T follicular helper cell (primary cell): ENCODE results near the gene TCAIM.
"Not testable (repeated sequence)": the region's sequence is repeated elsewhere in the genome, so short reads cannot be mapped to it uniquely, and the experiment has no call there.

Experiments
- DNase-seq: peaks from one replicate; pipeline ENCODE4 v3.0.0-alpha.2; 2020; ENCODE audit warnings: low read depth

Gene TCAIM

GRCh38 chr3:44346590-44346989 lies 8.0 kb downstream of the TCAIM start:
- DNase-seq, result not testable (repeated sequence)

DNA sequence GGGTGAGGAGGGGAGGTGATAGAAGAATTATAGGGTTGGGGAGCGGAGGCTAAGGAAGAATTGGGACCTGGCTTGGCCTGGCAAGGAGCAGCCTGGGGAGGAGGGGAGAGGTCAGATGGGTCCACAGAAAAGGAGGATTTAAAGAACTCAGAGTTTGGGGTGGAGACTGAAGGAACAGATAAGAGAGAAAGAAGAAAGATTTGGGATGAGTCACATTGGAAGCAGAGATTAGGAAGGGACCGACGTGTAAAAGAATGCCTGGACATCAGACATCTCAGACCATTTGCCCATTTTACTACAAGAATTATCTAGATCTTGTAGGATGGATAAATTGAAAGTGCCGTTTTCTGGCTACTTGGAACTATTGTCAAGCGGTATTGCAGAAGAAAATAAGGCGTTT lies 10.4 kb downstream of the TCAIM start:
- DNase-seq, result no peak

DNA sequence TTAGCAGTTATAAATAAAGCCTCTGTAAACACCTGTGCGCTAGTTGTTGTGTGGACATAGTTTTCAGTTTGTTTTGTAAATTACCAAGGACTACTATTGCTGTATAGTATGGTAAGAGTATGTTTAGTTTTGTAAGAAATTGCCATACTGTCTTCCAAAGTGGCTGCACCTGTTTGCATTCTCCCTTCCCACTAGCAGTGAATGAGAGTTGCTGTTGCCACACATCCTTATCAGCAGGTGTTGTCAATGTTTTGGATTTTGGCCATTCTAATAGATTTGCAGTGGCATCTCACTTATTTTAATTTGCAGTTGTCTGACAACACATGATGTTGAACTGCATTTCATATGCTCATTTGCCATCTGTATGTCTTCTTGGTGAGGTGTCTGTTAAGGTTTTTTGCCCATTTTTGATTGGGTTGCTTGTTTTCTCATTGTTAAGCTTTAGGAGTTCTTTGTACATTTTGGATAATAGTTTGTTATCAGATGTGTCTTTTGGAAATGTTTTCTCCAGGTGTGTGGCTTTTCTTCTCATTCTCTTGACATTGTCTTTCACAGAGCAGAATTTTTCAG lies 14.9 kb downstream of the TCAIM start:
- no peak for DNase-seq

- no peak for DNase-seq
These were observed 16.9 kb downstream of the TCAIM start for GRCh38 chr3:44355362-44356033.

DNA sequence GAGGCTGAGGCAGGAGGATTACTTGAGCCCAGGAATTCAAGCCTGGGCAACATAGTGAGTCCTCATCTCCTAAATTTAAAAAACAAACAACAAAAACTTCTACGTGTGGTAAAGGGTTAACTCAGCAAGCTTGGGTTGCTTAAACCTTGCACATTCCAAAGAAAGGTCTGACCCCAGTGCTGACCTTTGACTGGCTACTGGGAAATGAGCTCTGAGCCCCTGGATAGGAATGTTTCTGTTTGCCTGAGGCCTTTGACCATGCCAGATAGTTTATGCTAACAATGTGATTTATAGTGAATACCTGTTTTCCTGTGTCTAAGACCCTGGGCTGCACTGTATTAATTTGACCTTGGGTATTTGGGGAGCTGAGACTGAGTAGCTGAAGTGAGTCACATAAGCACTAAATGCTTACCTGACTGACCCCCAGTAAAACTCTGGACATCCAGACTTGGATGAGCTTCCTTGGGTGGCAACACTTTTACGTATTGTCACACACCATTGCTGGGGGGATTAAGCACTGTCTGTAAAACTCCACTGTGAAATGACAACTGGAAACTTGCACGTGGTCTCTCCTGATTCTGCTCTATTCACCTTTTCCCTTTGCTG lies 20.7 kb downstream of the TCAIM start:
- no peak for DNase-seq

DNA sequence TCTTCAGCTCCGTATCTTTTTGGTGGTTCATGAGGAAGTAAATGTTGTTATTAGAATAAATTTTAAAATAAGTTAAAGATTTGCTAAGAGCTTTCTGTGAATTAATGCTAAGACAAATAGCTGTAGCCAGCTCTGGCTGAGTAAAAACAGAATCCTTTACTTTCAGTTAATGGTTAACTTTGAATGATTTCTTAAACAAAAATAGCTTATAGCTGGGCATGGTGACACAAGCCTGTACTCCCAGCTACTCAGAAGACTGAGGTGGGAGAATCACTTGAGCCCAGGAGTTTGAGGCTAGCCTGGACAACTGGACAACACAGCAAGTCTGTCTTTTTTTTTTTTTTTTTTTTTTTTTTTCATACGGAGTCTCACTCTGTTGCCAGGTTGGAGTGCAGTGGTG lies 25.0 kb downstream of the TCAIM start:
- DNase-seq, result no peak

DNA sequence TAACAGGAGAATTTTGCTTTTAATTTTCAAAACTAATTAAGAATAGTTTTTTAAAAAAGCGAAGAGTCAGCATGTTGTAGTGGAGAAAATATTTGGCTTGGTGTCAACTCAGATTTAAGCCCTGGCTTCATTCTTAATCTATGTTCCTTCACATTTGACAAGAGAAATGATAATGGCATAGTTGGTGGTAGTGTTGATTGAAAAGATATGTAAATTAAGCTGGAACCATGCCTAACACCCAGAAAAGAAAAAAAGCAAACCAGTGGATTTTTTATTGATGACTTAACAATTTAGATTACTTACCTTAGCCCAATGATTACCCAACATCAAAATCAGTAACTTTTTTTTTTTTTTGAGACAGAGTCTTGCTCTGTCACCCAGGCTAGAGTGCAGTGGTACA lies 27.4 kb downstream of the TCAIM start:
- no peak for DNase-seq

GRCh38 chr3:44375450-44375849 lies 36.9 kb downstream of the TCAIM start:
- no peak for DNase-seq

GRCh38 chr3:44387404-44387803 lies 48.8 kb downstream of the TCAIM start:
- DNase-seq, result no peak

- DNase-seq, result no peak
These were observed 53.9 kb downstream of the TCAIM start for GRCh38 chr3:44392489-44392888.

DNA sequence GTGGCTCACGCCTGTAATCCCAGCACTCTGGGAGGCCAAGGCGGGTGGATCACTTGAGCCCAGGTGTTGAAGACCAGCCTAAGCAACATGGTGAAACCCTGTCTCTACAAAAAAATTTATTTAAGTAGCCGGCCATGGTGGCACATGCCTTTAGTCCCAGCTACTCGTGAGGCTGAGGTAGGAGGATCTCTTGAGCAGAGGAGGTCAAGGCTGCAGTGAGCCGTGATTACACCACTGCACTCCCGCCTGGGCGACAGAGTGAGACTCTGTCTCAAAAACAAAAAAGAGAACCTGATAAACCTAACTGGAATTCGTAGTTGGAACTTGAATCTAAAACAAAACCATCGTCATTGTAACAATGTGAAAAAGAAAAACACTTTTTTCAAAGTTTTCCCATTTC lies 57.1 kb downstream of the TCAIM start:
- no peak for DNase-seq

DNA sequence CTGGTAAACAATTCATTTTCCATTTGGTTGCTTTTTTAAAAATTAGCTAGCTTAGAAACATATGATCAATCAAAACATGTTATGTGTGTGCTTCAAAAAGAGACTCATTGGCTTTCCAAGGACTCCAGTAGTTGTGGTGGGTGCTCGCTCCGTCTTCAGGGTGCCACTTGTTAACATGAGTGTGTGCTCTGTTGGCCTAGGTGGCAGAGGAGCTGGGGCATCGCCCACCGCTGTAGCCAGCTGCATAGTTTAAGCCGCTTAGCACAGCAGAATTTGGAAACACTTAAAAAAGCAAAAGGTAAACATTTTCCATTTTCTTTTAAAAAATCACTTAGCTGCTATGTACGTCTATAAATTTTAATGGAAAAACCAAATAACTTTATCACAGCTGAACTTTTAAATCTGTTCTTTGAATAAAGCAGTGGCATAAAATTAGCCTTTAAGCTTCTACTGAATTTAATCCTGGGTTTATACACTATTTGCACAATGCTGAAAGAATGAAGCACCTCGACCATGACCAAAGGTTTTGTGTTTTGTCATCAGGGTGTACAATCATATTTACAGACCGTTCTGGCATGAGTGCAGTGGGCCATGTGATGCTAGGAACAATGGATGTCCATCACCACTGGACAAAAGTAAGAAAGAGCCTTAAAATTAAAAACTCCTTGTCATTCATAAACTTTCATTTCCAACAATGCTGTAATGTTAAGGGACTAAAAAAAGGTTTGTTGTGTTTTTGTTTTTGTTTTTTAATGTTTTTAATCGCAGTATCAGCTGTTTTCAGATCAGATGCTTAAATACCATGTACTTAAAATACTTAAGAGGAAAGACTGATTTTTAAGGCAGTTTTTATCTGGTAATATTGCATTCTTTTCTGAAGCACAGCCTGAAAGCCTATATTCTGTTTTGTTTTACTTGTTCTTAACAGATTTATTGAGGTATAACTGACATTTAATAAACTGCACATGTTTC lies 57.9 kb downstream of the TCAIM start:
- no peak for DNase-seq

DNA sequence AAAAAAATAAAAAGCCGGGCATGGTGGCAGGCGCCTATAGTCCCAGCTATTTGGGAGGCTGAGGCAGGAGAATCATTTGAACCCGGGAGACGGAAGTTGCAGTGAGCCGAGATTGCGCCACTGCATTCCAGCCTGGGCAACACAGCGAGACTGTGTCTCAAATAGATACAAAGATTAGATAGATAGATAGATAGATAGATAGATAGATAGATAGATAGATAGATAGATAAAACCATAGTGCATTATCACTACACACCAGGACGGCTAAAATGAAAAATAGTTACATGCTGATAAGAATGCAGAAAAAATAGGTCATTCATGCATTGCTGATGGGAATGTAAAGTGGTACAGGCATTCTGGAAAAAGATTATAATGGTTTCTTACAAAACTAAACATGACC lies 59.7 kb downstream of the TCAIM start:
- DNase-seq, result not testable (repeated sequence)

- no peak for DNase-seq
These were observed 60.3 kb downstream of the TCAIM start for GRCh38 chr3:44398853-44399252.

- no peak for DNase-seq
These were observed 62.2 kb downstream of the TCAIM start for GRCh38 chr3:44400771-44401170.

GRCh38 chr3:44402548-44402947 lies 64.0 kb downstream of the TCAIM start:
- no peak for DNase-seq

GRCh38 chr3:44409640-44410410 lies 71.3 kb downstream of the TCAIM start:
- DNase-seq, result no peak

DNA sequence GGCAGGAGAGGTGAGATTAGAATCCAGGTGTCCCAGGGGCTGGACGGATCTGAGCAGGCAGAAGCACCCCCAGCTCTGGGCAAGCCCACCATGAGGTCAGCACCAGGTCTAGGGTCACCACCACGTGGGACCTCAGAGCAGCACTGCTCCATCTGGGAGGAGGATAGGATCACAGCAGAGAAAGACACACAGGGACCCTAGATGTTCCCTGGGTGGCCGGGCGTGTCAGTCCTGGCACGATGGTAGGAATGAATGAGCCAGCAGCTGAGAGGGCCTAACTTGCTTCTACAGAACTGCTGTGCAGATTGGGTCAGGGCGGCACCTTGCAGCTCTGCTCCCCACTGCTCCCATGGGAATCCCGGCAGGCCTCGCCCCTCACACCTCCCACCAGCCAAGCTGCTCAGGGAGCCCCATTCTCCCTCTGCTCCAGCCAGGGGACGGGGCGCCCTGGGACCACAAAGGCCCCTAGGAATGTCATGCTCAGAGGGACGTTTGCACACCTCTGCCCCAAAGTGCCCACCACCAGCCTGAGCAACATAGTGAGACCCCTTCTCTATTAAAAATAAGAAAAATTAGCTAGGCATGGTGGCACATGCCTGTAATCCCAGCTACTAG lies 72.6 kb downstream of the TCAIM start:
- DNase-seq, result no peak

DNA sequence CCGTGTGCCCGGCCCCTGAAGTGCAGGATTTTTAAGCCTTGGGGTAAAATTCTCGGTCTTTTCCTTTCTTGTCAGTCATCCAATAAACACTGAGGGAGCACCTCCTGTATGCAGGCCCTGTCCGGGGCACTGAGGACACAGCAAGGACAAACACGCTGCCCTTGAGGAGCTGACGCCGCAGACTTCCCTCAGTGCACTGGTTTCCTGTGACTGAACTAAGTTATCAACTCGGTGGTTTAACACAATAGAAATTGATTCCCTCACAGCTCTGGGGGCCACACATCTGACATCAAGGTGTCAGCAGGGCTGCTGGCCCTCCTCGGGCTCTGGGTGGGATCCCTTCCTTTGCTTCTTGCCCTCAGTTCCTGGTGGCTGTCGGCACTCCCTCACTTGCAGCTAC lies 73.8 kb downstream of the TCAIM start:
- no peak for DNase-seq

DNA sequence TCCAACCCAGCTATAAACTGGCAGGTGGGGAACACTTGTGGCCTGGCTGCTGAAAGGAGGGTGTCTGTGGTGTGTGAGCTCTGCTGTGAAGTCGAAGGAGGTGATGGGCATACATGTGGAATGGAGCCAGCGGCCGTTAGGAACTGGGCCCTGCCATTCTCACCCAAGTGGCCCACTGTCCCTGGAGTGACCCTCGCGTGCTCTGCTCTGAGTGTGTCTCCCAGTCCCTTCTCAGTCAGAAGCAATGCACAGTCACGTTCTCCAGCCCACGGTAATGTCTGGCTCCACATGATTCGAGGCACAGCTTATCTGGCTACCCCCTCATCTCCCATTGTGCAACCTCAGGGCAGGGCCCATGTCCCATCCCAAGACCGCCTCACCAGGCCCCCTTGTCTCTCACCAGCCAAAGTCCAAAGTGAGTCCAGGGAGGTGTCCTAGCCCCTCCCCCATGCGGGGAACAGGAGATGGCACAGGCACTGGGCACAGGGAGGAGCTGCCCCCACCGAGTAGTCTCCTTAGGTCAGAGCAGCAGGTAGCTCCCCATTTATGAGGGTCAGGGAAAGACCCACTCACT lies 76.0 kb downstream of the TCAIM start:
- no peak for DNase-seq

GRCh38 chr3:44415421-44415820 lies 76.9 kb downstream of the TCAIM start:
- DNase-seq, result no peak
